K562 (cell line): ENCODE results near the gene NOP14. TPM values are rescaled to one million over a fixed set of nuclear protein-coding genes. Genes with fewer than 3 reads are reported as not detected.

ENCODE experiments used
- ARHGAP35 ChIP-seq: fragments of 450-650 bp; IDR thresholded peaks from 2 replicates; pipeline ENCODE4 v1.6.1; 2018; ENCODE audit not compliant: partially characterized antibody
- BACH1 ChIP-seq: fragments of 200-800 bp; sonication (Bioruptor generic); IDR thresholded peaks from 2 replicates; pipeline ENCODE4 v1.6.1; 2016; ENCODE audit warnings: missing genetic modification characterization, missing compliant biosample characterization
- BRD9 ChIP-seq: fragments of 450-650 bp; IDR thresholded peaks from 2 replicates; pipeline ENCODE4 v1.6.1; 2018; ENCODE audit warnings: low read depth; ENCODE audit not compliant: partially characterized antibody
- BRF1 ChIP-seq: IDR thresholded peaks from 3 replicates; pipeline ENCODE4 v1.6.1; 2011; ENCODE audit warnings: borderline replicate concordance, mild to moderate bottlenecking; ENCODE audit not compliant: insufficient read length; ENCODE audit errors: extremely low read depth
- CREBBP ChIP-seq: IDR thresholded peaks from one replicate; pipeline ENCODE4 v1.6.1; 2012; ENCODE audit warnings: low read depth, mild to moderate bottlenecking, control low read depth, inconsistent platforms, low read length
- EP300 ChIP-seq: IDR thresholded peaks from 2 replicates; pipeline ENCODE4 v1.6.1; 2012; ENCODE audit warnings: low read length, improper control_type of control experiment
- ETV5 ChIP-seq: sonication (generic); formaldehyde crosslinking; IDR thresholded peaks from 2 replicates; pipeline ENCODE4 v1.4.0; 2020; ENCODE audit warnings: low read depth, mild to moderate bottlenecking, missing genetic modification reagents
- FOXJ3 ChIP-seq: sonication (generic); formaldehyde crosslinking; IDR thresholded peaks from 2 replicates; pipeline ENCODE4 v1.4.0; 2020; ENCODE audit warnings: mild to moderate bottlenecking, missing genetic modification reagents
- GTF2E2 ChIP-seq: fragments of 200-800 bp; sonication (Bioruptor generic); IDR thresholded peaks from 2 replicates; pipeline ENCODE4 v1.6.1; 2016; ENCODE audit warnings: missing genetic modification characterization, missing compliant biosample characterization
- KLF6 ChIP-seq: fragments of 250-450 bp; sonication (Bioruptor Pico); IDR thresholded peaks from 2 replicates; pipeline ENCODE4 v1.4.0; 2020; ENCODE audit warnings: mild to moderate bottlenecking, moderate library complexity, borderline replicate concordance
- MTF1 ChIP-seq: fragments of 250-450 bp; sonication (Bioruptor Pico); IDR thresholded peaks from 2 replicates; pipeline ENCODE4 v1.9.0; 2021; ENCODE audit warnings: moderate library complexity, mild to moderate bottlenecking, inconsistent platforms, borderline replicate concordance
- MXD1 ChIP-seq: fragments of 250-450 bp; sonication (Bioruptor Pico); IDR thresholded peaks from 2 replicates; pipeline ENCODE4 v1.8.0; 2021; ENCODE audit warnings: borderline replicate concordance, mild to moderate bottlenecking, moderate library complexity; ENCODE audit not compliant: poor library complexity, severe bottlenecking
- NBN ChIP-seq: fragments of 450-650 bp; IDR thresholded peaks from 2 replicates; pipeline ENCODE4 v1.6.1; 2016; ENCODE audit warnings: low read depth, mild to moderate bottlenecking
- PKNOX1 ChIP-seq: fragments of 450-650 bp; IDR thresholded peaks from 2 replicates; pipeline ENCODE4 v1.6.1; 2016
- SNAPC5 ChIP-seq: fragments of 250-450 bp; sonication (Bioruptor Pico); IDR thresholded peaks from 2 replicates; pipeline ENCODE4 v1.8.0; 2021; ENCODE audit warnings: moderate library complexity, mild to moderate bottlenecking, inconsistent platforms
- UBTF ChIP-seq, 2 experiments: IDR thresholded peaks; 2 replicates each; pipeline ENCODE4 v1.6.1; 2012; ENCODE audit warnings: improper control_type of control experiment in 2 of 2, low read depth in 2 of 2, low read length in 2 of 2, borderline replicate concordance in 1 of 2
- ZBTB33 ChIP-seq: sonication (generic); formaldehyde crosslinking; IDR thresholded peaks from 2 replicates; pipeline ENCODE4 v1.8.1; 2023; ENCODE audit warnings: mild to moderate bottlenecking, missing genetic modification reagents
- ZKSCAN1 ChIP-seq: fragments of 150-350 bp; IDR thresholded peaks from 2 replicates; pipeline ENCODE4 v1.6.1; 2016; ENCODE audit warnings: low read depth, low read length
- ZNF639 ChIP-seq, 2 experiments: fragments of 200-800 bp in 1 of 2; sonication (Bioruptor generic) in 1 of 2; sonication (generic) in 1 of 2; formaldehyde crosslinking in 1 of 2; IDR thresholded peaks in 1 of 2; conservative IDR thresholded peaks in 1 of 2; 2 replicates each; pipeline versions ENCODE4 v1.5.0 to v1.6.1; 2016 to 2020; ENCODE audit warnings: missing compliant biosample characterization in 1 of 2, missing genetic modification characterization in 1 of 2, missing genetic modification reagents in 1 of 2
- polyA plus RNA-seq, 8 experiments: library from polyadenylated mRNA; depleted of rRNA in 4 of 8; stranded (reverse) in 5 of 8; unstranded in 3 of 8; fragments of >200 nt; fragmentation: Nextera tagmentation in 2 of 8; fragmentation: Illumina TruSeq in 1 of 8; extraction: Ambion mirVana in 2 of 8; extraction: Trizol in 1 of 8; gene quantifications; 2 replicates each; pipeline versions ENCODE4 v1.2.1 to v1.2.3, GENCODE V29; 2011 to 2014; ENCODE audit warnings: inconsistent platforms in 1 of 8, missing spikeins in 1 of 8
- total RNA-seq, 7 experiments: library from RNA; depleted of rRNA in 6 of 7; stranded (reverse); fragments of >200 nt in 6 of 7; fragmentation: Illumina TruSeq in 2 of 7; extraction: Trizol in 2 of 7; gene quantifications; 2 replicates each; pipeline versions ENCODE4 v1.2.1 to v1.2.3, GENCODE V29; 2011 to 2021; ENCODE audit warnings: low replicate concordance in 1 of 7

NOP14 gene
- total and polyA plus RNA-seq, 9 of the 15 experiments (the other 6 are each of a cell fraction or from before 2014, with no cell fraction given): 12.7 to 76.0 (median 50.9) TPM

- TF ChIP-seq CREBBP (no peak), ETV5 (CRISPR knock-in tag) (no peak; the same call in 1 of the 2 replicates), EP300 (no peak), BACH1 (tag) (no peak), NBN (no peak), ARHGAP35 (peak; percentile 98), PKNOX1 (no peak; the same call in 1 of the 2 replicates), GTF2E2 (no peak), BRD9 (no peak), ZKSCAN1 (no peak), SNAPC5 (CRISPR knock-in tag) (no peak), MTF1 (no peak), KLF6 (CRISPR knock-in tag) (no peak), UBTF (IDR thresholded peaks at IDR 0.05; ENCODE audit: borderline replicate concordance in 1 of 2, low read depth in 2 of 2, low read length in 2 of 2) (peak; percentile 3 to 76; a peak in 1 of 4 replicates), ZBTB33 (CRISPR knock-in tag) (peak; percentile 30; the same call in 1 of the 2 replicates), ZNF639 (CRISPR knock-in tag; conservative IDR thresholded peaks at IDR 0.05 in 1 of 2, IDR thresholded peaks at IDR 0.05 in 1 of 2) (peak in 1 of 2 experiments; percentile 90; a peak in 2 of 4 replicates), BRF1 (no peak), MXD1 (CRISPR knock-in tag) (peak; percentile 88), FOXJ3 (CRISPR knock-in tag) (no peak)
Measured at GRCh38 chr4:2963175-2963965, at the start of gene NOP14, which contains the start of gene GRK4 (continued).
